WERI-Rb-1 (cell line): Measurements from ENCODE around the gene MYH6.

Source experiments
- DNase-seq: peaks from one replicate; pipeline ENCODE4 v3.0.0-alpha.2; 2020
- H3K27ac ChIP-seq: fragments of 250-450 bp; sonication (Bioruptor Pico); 2 replicates; pipeline ENCODE4 v1.5.1; 2020; ENCODE audit warnings: mild to moderate bottlenecking, moderate library complexity
- H3K27me3 ChIP-seq: fragments of 250-450 bp; sonication (Bioruptor Pico); 2 replicates; pipeline ENCODE4 v1.5.1; 2021; ENCODE audit warnings: mild to moderate bottlenecking, low read depth, moderate library complexity; ENCODE audit not compliant: insufficient read depth, severe bottlenecking
- H3K36me3 ChIP-seq: fragments of 250-450 bp; sonication (Bioruptor Pico); 2 replicates; pipeline ENCODE4 v1.5.1; 2020; ENCODE audit warnings: mild to moderate bottlenecking, moderate library complexity
- H3K4me3 ChIP-seq: 2 replicates; pipeline ENCODE4 v1.5.1; 2011; ENCODE audit warnings: low read depth, mild to moderate bottlenecking, control low read depth, low read length
- H3K9me3 ChIP-seq: fragments of 250-450 bp; sonication (Bioruptor Pico); 2 replicates; pipeline ENCODE4 v1.5.1; 2021; ENCODE audit warnings: mild to moderate bottlenecking, moderate library complexity; ENCODE audit not compliant: severe bottlenecking
- TF ChIP-seq, protein P1 (sequence below): IDR thresholded peaks from 2 replicates; pipeline ENCODE4 v1.5.1; 2011; ENCODE audit warnings: low read depth, mild to moderate bottlenecking, control low read depth, inconsistent platforms, low read length

The MYH6 gene

DNA sequence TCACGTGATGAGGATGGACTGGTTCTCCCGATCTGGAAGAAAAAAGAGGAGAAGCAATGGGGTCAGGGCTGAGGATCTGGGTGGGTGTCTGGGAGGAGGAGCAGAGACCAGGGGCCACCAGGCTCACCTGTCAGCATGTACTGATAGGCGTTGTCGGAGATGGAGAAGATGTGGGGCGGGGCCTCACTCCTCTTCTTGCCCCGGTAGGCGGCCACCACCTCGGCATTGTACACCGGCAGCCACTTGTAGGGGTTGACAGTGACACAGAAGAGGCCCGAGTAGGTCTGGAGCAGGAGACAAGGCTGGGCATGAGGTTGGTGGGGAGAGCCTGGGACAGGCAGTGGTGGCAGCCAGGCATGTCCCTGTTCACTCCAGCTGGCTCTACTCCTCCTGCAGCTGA is 3.0 kb downstream of the MYH6 start:
- H3K27ac ChIP-seq: no peak overlapping the region
- TF ChIP-seq, protein P1, sequence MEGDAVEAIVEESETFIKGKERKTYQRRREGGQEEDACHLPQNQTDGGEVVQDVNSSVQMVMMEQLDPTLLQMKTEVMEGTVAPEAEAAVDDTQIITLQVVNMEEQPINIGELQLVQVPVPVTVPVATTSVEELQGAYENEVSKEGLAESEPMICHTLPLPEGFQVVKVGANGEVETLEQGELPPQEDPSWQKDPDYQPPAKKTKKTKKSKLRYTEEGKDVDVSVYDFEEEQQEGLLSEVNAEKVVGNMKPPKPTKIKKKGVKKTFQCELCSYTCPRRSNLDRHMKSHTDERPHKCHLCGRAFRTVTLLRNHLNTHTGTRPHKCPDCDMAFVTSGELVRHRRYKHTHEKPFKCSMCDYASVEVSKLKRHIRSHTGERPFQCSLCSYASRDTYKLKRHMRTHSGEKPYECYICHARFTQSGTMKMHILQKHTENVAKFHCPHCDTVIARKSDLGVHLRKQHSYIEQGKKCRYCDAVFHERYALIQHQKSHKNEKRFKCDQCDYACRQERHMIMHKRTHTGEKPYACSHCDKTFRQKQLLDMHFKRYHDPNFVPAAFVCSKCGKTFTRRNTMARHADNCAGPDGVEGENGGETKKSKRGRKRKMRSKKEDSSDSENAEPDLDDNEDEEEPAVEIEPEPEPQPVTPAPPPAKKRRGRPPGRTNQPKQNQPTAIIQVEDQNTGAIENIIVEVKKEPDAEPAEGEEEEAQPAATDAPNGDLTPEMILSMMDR: no peak
- H3K4me3 ChIP-seq: no peak overlapping the region
- DNase-seq: no peak
- no peaks in the 10 kb centered on the region for H3K36me3 ChIP-seq
- H3K9me3 ChIP-seq: no peaks in the 10 kb centered on the region
- H3K27me3 ChIP-seq: no peaks in the 10 kb centered on the region

DNA sequence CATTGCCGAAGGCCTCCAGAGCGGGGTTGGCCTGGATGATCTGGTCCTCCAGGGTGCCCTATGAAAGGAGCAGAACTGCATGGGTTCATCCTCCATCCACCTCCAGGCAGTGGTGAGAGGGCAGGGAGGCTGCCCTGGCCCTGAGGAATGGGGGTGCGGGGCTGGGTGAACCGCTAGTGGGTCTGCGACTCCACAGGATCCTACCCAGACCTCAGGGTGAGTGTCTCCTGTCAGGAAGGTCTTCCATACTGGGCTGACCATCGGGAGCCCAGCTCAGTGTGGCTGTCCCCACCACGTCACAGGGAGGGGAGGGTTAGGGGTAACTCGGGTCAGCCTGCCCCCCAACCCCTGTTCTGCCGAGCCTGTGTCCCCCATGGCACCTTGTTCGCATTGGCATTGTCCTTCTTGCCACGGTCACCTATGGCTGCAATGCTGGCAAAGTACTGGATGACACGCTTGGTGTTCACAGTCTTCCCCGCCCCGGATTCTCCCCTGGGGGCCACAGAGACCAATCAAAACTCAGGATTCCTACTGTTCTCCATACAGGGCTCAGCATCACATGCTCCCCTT is 3.7 kb downstream of the MYH6 start:
- no peak for DNase-seq
- TF ChIP-seq, protein P1: no peak
- H3K36me3 ChIP-seq: no peaks in the 10 kb centered on the region
- no peak overlapping the region for H3K27ac ChIP-seq
- no peak overlapping the region for H3K4me3 ChIP-seq
- no peaks in the 10 kb centered on the region for H3K27me3 ChIP-seq
- no peaks in the 10 kb centered on the region for H3K9me3 ChIP-seq

DNA sequence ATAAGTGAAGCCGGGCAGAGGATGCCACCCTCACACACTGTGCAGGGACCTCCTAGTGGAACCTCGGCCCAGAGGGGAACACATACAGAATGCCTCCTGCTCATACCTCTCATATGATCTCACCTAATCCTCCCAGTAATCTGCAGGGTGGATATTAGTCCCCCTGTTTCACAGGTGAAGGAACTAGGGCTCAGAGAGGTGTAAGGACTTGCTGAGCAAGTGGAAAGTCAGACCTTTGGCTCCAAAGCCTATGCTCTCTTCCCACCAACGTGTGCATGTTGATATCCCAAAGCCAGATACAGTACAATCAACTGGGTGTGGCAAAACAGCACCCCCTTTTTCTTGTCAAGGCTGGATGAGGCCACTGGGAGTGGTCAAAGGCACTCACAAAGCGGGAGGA is 4.2 kb downstream of the MYH6 start:
- DNase-seq: no peak
- TF ChIP-seq, protein P1: no peak
- Histone ChIP-seq H3K4me3 (no peak overlapping the region), H3K9me3 (no peaks in the 10 kb centered on the region), H3K27ac (no peak overlapping the region), H3K27me3 (no peaks in the 10 kb centered on the region), H3K36me3 (no peaks in the 10 kb centered on the region)

DNA sequence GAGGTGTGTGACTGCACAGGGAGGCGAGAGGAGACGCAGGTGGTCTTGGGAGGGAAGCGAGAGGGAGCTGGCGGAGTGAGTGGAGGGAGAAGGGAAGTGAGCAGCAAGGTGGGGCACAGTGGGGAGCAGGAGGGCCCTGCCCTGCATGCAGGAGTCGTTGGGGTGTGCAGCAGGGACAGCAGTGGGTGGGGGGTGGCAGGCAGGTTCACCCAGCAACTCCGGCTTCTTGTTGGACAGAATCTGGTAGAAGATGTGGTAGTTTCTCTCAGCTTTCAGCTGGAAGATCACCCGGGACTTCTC is 5.0 kb downstream of the MYH6 start:
- H3K27ac ChIP-seq: no peak overlapping the region
- no peaks in the 10 kb centered on the region for H3K27me3 ChIP-seq
- H3K36me3 ChIP-seq: no peaks in the 10 kb centered on the region
- DNase-seq: no peak
- no peak overlapping the region for H3K4me3 ChIP-seq
- no peaks in the 10 kb centered on the region for H3K9me3 ChIP-seq
- TF ChIP-seq, protein P1: no peak

DNA sequence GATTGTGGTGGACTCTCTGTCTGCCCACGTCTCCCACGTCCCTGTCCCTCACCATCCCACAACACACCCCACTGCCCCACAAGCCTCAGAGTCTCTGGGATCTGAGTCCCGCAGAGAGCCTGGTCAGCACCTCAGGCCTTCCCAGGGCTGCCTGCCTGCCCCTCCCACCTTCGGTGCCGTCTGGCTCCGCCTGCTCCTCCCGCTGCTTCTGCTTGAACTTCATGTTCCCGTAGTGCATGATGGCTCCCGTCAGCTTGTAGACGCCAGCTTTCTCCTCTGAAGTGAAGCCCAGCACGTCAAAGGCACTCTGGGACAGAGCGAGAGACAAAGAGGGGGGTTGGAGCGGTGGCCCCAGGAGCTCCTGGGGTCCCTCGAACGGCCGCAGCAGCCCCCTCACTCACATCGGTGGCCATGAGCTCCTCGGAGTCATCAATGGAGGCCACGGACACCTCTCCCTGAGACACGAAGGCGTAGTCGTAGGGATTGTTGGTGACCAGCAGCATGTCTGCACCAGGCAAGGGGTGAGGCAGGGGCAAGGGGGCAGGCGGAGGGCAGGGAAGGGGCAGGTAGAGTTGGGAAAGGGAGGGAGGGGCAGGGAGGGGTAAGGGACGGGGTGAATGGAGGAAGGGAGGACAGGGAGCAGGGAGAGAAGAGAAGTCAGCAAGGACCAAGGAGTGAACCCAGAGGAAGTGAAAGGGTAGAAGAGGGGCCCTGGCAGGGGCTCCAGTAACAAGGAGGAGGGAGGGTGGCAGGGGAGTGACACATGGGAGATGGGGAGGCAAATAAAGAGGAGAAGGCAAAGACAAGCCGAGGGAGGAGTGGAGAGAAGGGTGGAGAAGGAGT is 5.6 kb downstream of the MYH6 start:
- Histone ChIP-seq H3K36me3 (no peaks in the 10 kb centered on the region), H3K27ac (no peak overlapping the region), H3K9me3 (no peaks in the 10 kb centered on the region), H3K27me3 (no peaks in the 10 kb centered on the region), H3K4me3 (no peak overlapping the region)
- TF ChIP-seq, protein P1: no peak
- DNase-seq: no peak
